D721Med (cell line): ENCODE measurements around the gene KMT2C.

Experiments used
- DNase-seq: peaks from one replicate; pipeline ENCODE4 v3.0.0; 2011; ENCODE audit warnings: low spot score; ENCODE audit not compliant: insufficient read length
- FAIRE-seq: peaks from 2 replicates; lab custom pipeline; 2011; peaks lifted over from hg19 to GRCh38; lab: Jason Lieb, UNC
- CTCF ChIP-seq: IDR thresholded peaks from 2 replicates; pipeline ENCODE4 v1.5.1; 2012; ENCODE audit warnings: mild to moderate bottlenecking, control low read depth; ENCODE audit not compliant: insufficient read depth; ENCODE audit errors: missing control alignments

Gene KMT2C

DNA sequence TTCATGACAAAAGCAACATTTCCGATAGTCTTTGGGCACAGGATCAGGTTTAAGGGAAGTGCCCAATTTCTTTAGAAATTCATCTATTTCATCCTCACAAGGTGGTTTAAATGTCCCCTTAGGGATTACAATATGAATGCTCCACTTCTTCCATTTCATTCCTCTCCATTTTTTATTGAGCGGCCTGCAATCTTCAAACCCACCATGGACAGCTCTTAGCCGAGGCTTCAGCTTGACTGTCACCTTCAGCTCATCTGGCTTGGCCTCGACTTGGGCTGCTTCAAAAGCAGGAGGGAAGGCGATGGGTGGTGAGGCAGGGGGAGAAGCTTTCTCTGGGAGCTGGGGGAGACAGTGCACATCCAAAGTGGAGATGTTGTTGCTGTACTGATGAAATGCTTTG, 287.1 kb downstream of the KMT2C start:
- no peak for TF ChIP-seq CTCF
- FAIRE-seq, result no peak
- no peak for DNase-seq

GRCh38 chr7:152145853-152146466, 289.8 kb downstream of the KMT2C start:
- DNase-seq (no peak), FAIRE-seq (no peak)
- TF ChIP-seq CTCF, result peak; percentile 64

DNA sequence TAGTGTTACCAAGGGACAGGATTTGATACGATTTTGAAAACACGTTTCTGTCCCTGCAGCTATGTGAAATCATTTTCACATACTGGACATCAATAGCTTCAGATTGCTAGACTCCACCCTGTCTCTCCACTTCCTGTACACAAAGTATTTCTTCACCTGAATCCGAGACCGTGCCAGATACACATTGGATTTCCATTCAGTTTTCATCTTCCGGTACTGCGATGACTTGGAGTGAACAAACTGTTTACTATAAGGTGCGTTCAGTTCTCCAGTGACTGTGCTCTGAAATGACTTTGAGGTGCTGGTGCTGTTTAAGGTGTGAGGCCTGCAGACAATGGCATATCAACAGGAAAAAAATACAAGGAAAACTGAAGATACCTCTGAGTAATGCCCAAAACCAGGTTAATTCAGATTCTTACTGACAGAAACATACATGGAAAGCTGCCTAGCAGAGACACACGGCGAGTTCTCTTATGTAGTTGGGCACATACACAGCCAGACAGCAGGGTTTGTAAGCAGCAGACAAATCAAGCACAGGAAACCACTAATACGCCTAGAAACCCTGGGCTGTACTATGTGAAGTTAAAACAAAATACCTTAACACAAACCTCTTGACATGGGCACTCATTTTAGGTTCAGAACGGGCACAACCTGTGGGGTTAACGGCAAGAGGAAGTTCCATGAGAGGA, 291.1 kb downstream of the KMT2C start:
- DNase-seq (no peak), FAIRE-seq (no peak)
- no peak for TF ChIP-seq CTCF

DNA sequence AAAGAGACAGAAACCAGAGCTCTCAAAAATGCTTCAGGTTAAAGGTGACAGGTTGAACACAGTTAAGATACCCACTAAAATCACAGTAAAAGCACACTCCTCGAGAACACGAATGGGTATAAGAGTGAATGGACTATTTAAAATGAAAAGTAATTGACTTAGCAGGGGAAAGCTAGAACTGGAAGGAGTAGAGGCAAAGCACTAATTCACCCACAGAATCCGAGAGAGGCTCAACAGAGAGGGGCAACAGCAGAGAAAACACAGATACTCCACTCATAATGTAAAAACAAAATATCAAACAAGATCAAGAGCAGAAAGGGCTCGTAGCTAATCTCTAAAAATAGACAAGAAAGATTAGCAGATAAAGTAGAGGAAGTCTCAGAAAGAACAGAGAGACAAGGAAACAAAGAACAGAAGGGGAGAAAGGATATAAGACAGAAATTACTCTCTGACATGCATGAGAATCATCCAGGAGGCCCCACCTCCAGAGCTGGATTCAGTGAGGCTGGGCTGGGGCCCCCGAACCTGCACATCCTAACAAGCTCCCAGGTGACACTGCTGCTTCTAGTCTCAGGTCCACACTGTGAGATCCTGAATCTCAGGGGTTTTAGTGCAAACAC, 292.7 kb downstream of the KMT2C start:
- TF ChIP-seq CTCF, result no peak
- FAIRE-seq (no peak), DNase-seq (no peak)

DNA sequence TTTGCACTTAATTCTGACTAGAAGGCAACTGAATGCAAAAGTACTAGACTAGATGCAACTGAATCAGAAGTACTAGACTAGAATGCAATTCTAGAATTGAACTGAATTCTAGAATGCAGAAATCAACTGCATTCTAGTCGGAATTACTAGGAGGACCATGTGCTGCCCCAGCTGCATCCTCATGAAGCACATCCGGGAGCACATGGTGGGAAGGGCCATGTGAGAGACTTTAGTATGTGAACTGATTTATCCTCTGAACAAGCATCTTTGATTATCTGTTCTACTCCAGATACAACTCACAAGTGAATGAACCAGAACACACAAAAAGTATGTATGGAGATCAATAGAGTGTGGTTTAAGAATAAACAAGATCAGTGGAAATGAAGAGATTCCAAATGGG, 295.2 kb downstream of the KMT2C start:
- FAIRE-seq, result no peak
- no peak for TF ChIP-seq CTCF
- DNase-seq, result no peak

GRCh38 chr7:152140067-152140466, 295.7 kb downstream of the KMT2C start:
- DNase-seq (no peak), FAIRE-seq (no peak)
- no peak for TF ChIP-seq CTCF
